DOHH2 (cell line): ENCODE measurements around the gene UGT1A6.

Experiments
- CTCF ChIP-seq: fragments of 200-600 bp; sonication (generic); IDR thresholded peaks from one replicate; pipeline ENCODE4 v1.5.1; 2014; ENCODE audit warnings: antibody characterized with exemption, mild to moderate bottlenecking, low read depth, low read length; ENCODE audit not compliant: poor library complexity, severe bottlenecking
- EZH2phosphoT487 ChIP-seq: fragments of 200-600 bp; sonication (generic); IDR thresholded peaks from 2 replicates; pipeline ENCODE4 v1.6.1; 2017; ENCODE audit warnings: borderline replicate concordance, mild to moderate bottlenecking, antibody characterized with exemption, low read length, moderate library complexity, mixed read lengths

GRCh38 chr2:233810385-233810784, 117.7 kb downstream of the UGT1A6 start:
- TF ChIP-seq CTCF (no peak), EZH2phosphoT487 (no peak)
